ENCODE results near the gene ELP5.

GRCh38 chr17:7204828-7205461 is 47.1 kb upstream of the ELP5 start:
- TF ChIP-seq POLR2A (IDR thresholded peaks at IDR 0.05; ENCODE audit: low read depth) (no peak), EP300 (IDR thresholded peaks at IDR 0.05) (no peak), POLR2AphosphoS5 (IDR thresholded peaks at IDR 0.05) (peak; percentile 77)
- TF ChIP-seq, protein P1, sequence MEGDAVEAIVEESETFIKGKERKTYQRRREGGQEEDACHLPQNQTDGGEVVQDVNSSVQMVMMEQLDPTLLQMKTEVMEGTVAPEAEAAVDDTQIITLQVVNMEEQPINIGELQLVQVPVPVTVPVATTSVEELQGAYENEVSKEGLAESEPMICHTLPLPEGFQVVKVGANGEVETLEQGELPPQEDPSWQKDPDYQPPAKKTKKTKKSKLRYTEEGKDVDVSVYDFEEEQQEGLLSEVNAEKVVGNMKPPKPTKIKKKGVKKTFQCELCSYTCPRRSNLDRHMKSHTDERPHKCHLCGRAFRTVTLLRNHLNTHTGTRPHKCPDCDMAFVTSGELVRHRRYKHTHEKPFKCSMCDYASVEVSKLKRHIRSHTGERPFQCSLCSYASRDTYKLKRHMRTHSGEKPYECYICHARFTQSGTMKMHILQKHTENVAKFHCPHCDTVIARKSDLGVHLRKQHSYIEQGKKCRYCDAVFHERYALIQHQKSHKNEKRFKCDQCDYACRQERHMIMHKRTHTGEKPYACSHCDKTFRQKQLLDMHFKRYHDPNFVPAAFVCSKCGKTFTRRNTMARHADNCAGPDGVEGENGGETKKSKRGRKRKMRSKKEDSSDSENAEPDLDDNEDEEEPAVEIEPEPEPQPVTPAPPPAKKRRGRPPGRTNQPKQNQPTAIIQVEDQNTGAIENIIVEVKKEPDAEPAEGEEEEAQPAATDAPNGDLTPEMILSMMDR (IDR thresholded peaks at IDR 0.05), result peak in 1 of 3 experiments; percentile 5

Data from esophagus muscularis mucosa (tissue), 4 donors.